22Rv1 (cell line): ENCODE results near the gene NCOR2.

ENCODE experiments used
- H3K27ac ChIP-seq: fragments of 450-650 bp; 2 replicates; pipeline ENCODE4 v1.5.1; 2017
- CTCF ChIP-seq: fragments of 450-650 bp; IDR thresholded peaks from 2 replicates; pipeline ENCODE4 v1.5.1; 2017; ENCODE audit warnings: mild to moderate bottlenecking
- ZFX ChIP-seq: fragments of 450-650 bp; IDR thresholded peaks from 2 replicates; pipeline ENCODE4 v1.6.1; 2017; ENCODE audit warnings: antibody characterized with exemption, borderline replicate concordance

NCOR2 gene

GRCh38 chr12:124595444-124595843 is 28.0 kb upstream of the NCOR2 start:
- no peak for TF ChIP-seq ZFX
- TF ChIP-seq CTCF, result no peak
- H3K27ac ChIP-seq, result no peak overlapping the region

GRCh38 chr12:124594851-124595250 is 27.4 kb upstream of the NCOR2 start:
- TF ChIP-seq ZFX, result no peak
- H3K27ac ChIP-seq, result no peak overlapping the region

- no peak overlapping the region for H3K27ac ChIP-seq
- no peak for TF ChIP-seq ZFX
- TF ChIP-seq CTCF, result no peak
Measured at GRCh38 chr12:124593851-124594401, 26.5 kb upstream of the NCOR2 start.

GRCh38 chr12:124593176-124593575 is 25.8 kb upstream of the NCOR2 start:
- H3K27ac ChIP-seq, result no peak overlapping the region
- TF ChIP-seq ZFX (no peak), CTCF (no peak)

- H3K27ac ChIP-seq, result no peak overlapping the region
- no peak for TF ChIP-seq CTCF
- TF ChIP-seq ZFX, result no peak
Measured at GRCh38 chr12:124592481-124593160, 25.2 kb upstream of the NCOR2 start.

GRCh38 chr12:124592050-124592449 is 24.6 kb upstream of the NCOR2 start:
- TF ChIP-seq ZFX (no peak), CTCF (no peak)
- no peak overlapping the region for H3K27ac ChIP-seq

- no peak for TF ChIP-seq ZFX
- no peak for TF ChIP-seq CTCF
- H3K27ac ChIP-seq, result no peak overlapping the region
Measured at GRCh38 chr12:124590447-124590846, 23.0 kb upstream of the NCOR2 start.
